Liver (tissue), 3 donors: Measurements from ENCODE around the gene PTPN14.

Experiments
- CTCF ChIP-seq: fragments of 150-350 bp; IDR thresholded peaks from 2 replicates; pipeline ENCODE4 v1.5.1; 2017; ENCODE audit warnings: improper control_type of control experiment, low read depth, low read length; ENCODE audit not compliant: missing input control
- EGR1 ChIP-seq, 2 donors: IDR thresholded peaks; 2 replicates each; pipeline ENCODE4 v1.6.1; 2016 to 2018; ENCODE audit warnings: antibody characterized with exemption in 2 of 2, low read depth in 2 of 2
- MAX ChIP-seq: IDR thresholded peaks from 2 replicates; pipeline ENCODE4 v1.6.1; 2016; ENCODE audit warnings: antibody characterized with exemption
- REST ChIP-seq: IDR thresholded peaks from 2 replicates; pipeline ENCODE4 v1.6.1; 2016; ENCODE audit warnings: antibody characterized with exemption, mild to moderate bottlenecking
- RXRA ChIP-seq, 2 donors: IDR thresholded peaks; 2 replicates each; pipeline ENCODE4 v1.6.1; 2017 to 2018; ENCODE audit warnings: antibody characterized with exemption in 2 of 2, mild to moderate bottlenecking in 1 of 2
- donor health status: healthy.
- donor health status: healthy.

GRCh38 chr1:214455971-214456867 lies 95.2 kb downstream of the PTPN14 start:
- TF ChIP-seq CTCF = no peak
- no peak for TF ChIP-seq REST
- no peak for TF ChIP-seq RXRA (IDR thresholded peaks at IDR 0.05)
- TF ChIP-seq EGR1 (IDR thresholded peaks at IDR 0.05; ENCODE audit: low read depth in 2 of 2) = no peak
- no peak for TF ChIP-seq MAX
